Naive thymus-derived CD8-positive, alpha-beta T cell (primary cell): Measurements from ENCODE around the gene C12orf75. TPM values are rescaled to one million over a fixed set of nuclear protein-coding genes. Genes with fewer than 3 reads are reported as not detected.

ENCODE experiments used
- ATAC-seq, 2 donors: fragments of 150-1000 bp; cut with Tn5 transposase in 1 of 2; sonication (Bioruptor Pico), chemical (Tn5 transposase) in 1 of 2; 1 replicate in 1 of 2; 2 replicates in 1 of 2; pipeline ENCODE4 v1.10.0; 2021; ENCODE audit warnings: mild to moderate bottlenecking in 2 of 2, moderate library complexity in 2 of 2
- POLR2A ChIA-PET: fragments of 350-600 bp; sonication (Branson Sonifier 250); formaldehyde crosslinking; loops from one replicate; lab custom pipeline; 2021; ENCODE audit warnings: antibody characterized with exemption; lab: Charles Lee
- DNase-seq, 10 donors: peaks; one replicate each; pipeline versions ENCODE4 v3.0.0 to v3.0.0-alpha.2; 2020 to 2022
- H3K27ac Mint-ChIP-seq, 10 donors: one replicate each; pipeline ENCODE4 v1.8.0; 2020 to 2022; ENCODE audit warnings: mild to moderate bottlenecking in 10 of 10, mixed read lengths in 10 of 10, moderate library complexity in 4 of 10, inconsistent platforms in 1 of 10
- H3K27me3 Mint-ChIP-seq, 5 donors: one replicate each; pipeline ENCODE4 v1.8.0; 2021 to 2022; ENCODE audit warnings: mixed read lengths in 5 of 5
- H3K36me3 Mint-ChIP-seq, 3 donors: one replicate each; pipeline ENCODE4 v1.8.0; 2020 to 2022; ENCODE audit warnings: mixed read lengths in 3 of 3, mild to moderate bottlenecking in 2 of 3, inconsistent platforms in 1 of 3
- H3K4me1 Mint-ChIP-seq, 4 donors: one replicate each; pipeline ENCODE4 v1.8.0; 2021 to 2022; ENCODE audit warnings: mixed read lengths in 4 of 4
- H3K4me3 Mint-ChIP-seq, 10 donors: one replicate each; pipeline ENCODE4 v1.8.0; 2020 to 2022; ENCODE audit warnings: mild to moderate bottlenecking in 10 of 10, mixed read lengths in 10 of 10, moderate library complexity in 6 of 10, inconsistent platforms in 1 of 10
- H3K9me3 Mint-ChIP-seq, 9 donors: one replicate each; pipeline ENCODE4 v1.8.0; 2020 to 2022; ENCODE audit warnings: mixed read lengths in 9 of 9, mild to moderate bottlenecking in 3 of 9, inconsistent platforms in 1 of 9, moderate library complexity in 1 of 9
- polyA plus RNA-seq, 3 donors: library from polyadenylated mRNA; unstranded; fragments of 300-500 nt; fragmentation: Illumina TruSeq; gene quantifications; one replicate each; pipeline ENCODE4 v1.2.3, GENCODE V29; 2021
- total RNA-seq, 8 experiments: library from RNA in 2 of 8; stranded (reverse) in 2 of 8; gene quantifications; one replicate each; pipeline ENCODE4 v1.2.3 and lab custom pipeline; 2021 to 2026

The C12orf75 gene
- total and polyA plus RNA-seq, 5 experiments from 2014 or later = 6.1 to 130 (median 33.8) TPM

- POLR2A ChIA-PET = no interaction called here
- ATAC-seq (no peak), DNase-seq (no peak)
- peaks cover 6 to 24% (median 16%) of the 10 kb centered on the region in 4 donors for H3K4me1 Mint-ChIP-seq
- H3K9me3 Mint-ChIP-seq = no peaks in the 10 kb centered on the region
- no peaks in the 10 kb centered on the region for H3K27me3 Mint-ChIP-seq
- peaks cover 0 to 13% (median 0%) of the 10 kb centered on the region in 3 donors for H3K36me3 Mint-ChIP-seq
- peak overlapping the region in 2 of 10 donors; percentile 7 to 31 for H3K27ac Mint-ChIP-seq
- H3K4me3 Mint-ChIP-seq = no peak overlapping the region
These were observed 29.4 kb downstream of the C12orf75 start for GRCh38 chr12:105359856-105360255.

- H3K4me1 Mint-ChIP-seq = peaks cover 0 to 7% (median 3%) of the 10 kb centered on the region in 4 donors
- no peak for ATAC-seq
- POLR2A ChIA-PET = no interaction called here
- H3K36me3 Mint-ChIP-seq = peaks cover 0 to 20% (median 0%) of the 10 kb centered on the region in 3 donors
- H3K27ac Mint-ChIP-seq = peak overlapping the region in 1 of 10 donors; percentile 29
- H3K4me3 Mint-ChIP-seq = no peak overlapping the region
- no peaks in the 10 kb centered on the region for H3K9me3 Mint-ChIP-seq
- H3K27me3 Mint-ChIP-seq = no peaks in the 10 kb centered on the region
- DNase-seq = no peak
These were observed 33.4 kb downstream of the C12orf75 start for GRCh38 chr12:105363890-105364289.

- H3K4me3 Mint-ChIP-seq = no peak overlapping the region
- no peak overlapping the region for H3K27ac Mint-ChIP-seq
- no peaks in the 10 kb centered on the region for H3K9me3 Mint-ChIP-seq
- DNase-seq = no peak
- H3K4me1 Mint-ChIP-seq = peaks cover 0 to 7% (median 2%) of the 10 kb centered on the region in 4 donors
- H3K27me3 Mint-ChIP-seq = no peaks in the 10 kb centered on the region
- peaks cover 0 to 18% (median 0%) of the 10 kb centered on the region in 3 donors for H3K36me3 Mint-ChIP-seq
- ATAC-seq = no peak
- POLR2A ChIA-PET = no interaction called here
These were observed 34.7 kb downstream of the C12orf75 start for GRCh38 chr12:105365231-105365630.

- Mint-ChIP-seq H3K36me3 (peaks cover 0 to 33% (median 5%) of the 10 kb centered on the region in 3 donors), H3K27ac (peak overlapping the region in 1 of 10 donors; percentile 44), H3K9me3 (no peaks in the 10 kb centered on the region), H3K4me3 (no peak overlapping the region), H3K4me1 (peaks cover 0 to 2% (median under 1%) of the 10 kb centered on the region in 4 donors), H3K27me3 (no peaks in the 10 kb centered on the region)
- ATAC-seq (no peak), DNase-seq (no peak)
- POLR2A ChIA-PET = no interaction called here
These were observed 37.7 kb downstream of the C12orf75 start for GRCh38 chr12:105368047-105368646.

GRCh38 chr12:105369014-105369413, 38.5 kb downstream of the C12orf75 start:
- DNase-seq (no peak), ATAC-seq (no peak)
- Mint-ChIP-seq H3K9me3 (no peaks in the 10 kb centered on the region), H3K4me1 (peaks cover 0 to 2% (median 0%) of the 10 kb centered on the region in 4 donors), H3K4me3 (no peak overlapping the region), H3K27ac (peak overlapping the region in 1 of 10 donors; percentile 53), H3K27me3 (no peaks in the 10 kb centered on the region), H3K36me3 (peaks cover 4 to 39% (median 5%) of the 10 kb centered on the region in 3 donors)
- POLR2A ChIA-PET = no interaction called here

GRCh38 chr12:105374303-105374702, 43.8 kb downstream of the C12orf75 start:
- H3K4me1 Mint-ChIP-seq = no peaks in the 10 kb centered on the region
- H3K9me3 Mint-ChIP-seq = no peaks in the 10 kb centered on the region
- no peak overlapping the region for H3K4me3 Mint-ChIP-seq
- H3K36me3 Mint-ChIP-seq = peaks cover 4 to 26% (median 5%) of the 10 kb centered on the region in 3 donors
- POLR2A ChIA-PET = no interaction called here
- no peak for ATAC-seq
- no peak for DNase-seq
- H3K27ac Mint-ChIP-seq = no peak overlapping the region
- no peaks in the 10 kb centered on the region for H3K27me3 Mint-ChIP-seq

GRCh38 chr12:105377077-105377476, 46.6 kb downstream of the C12orf75 start:
- H3K27ac Mint-ChIP-seq = no peak overlapping the region
- DNase-seq (no peak), ATAC-seq (no peak)
- H3K4me1 Mint-ChIP-seq = no peaks in the 10 kb centered on the region
- no peaks in the 10 kb centered on the region for H3K27me3 Mint-ChIP-seq
- H3K9me3 Mint-ChIP-seq = no peaks in the 10 kb centered on the region
- no peak overlapping the region for H3K4me3 Mint-ChIP-seq
- H3K36me3 Mint-ChIP-seq = peaks cover 4 to 11% (median 5%) of the 10 kb centered on the region in 3 donors
- POLR2A ChIA-PET = no interaction called here

- no peaks in the 10 kb centered on the region for H3K36me3 Mint-ChIP-seq
- POLR2A ChIA-PET = no interaction called here
These were observed 48.4 kb downstream of the C12orf75 start for GRCh38 chr12:105378911-105379310.

GRCh38 chr12:105382771-105383622, 52.5 kb downstream of the C12orf75 start:
- no peaks in the 10 kb centered on the region for H3K36me3 Mint-ChIP-seq
- H3K9me3 Mint-ChIP-seq = no peaks in the 10 kb centered on the region
- POLR2A ChIA-PET = interaction anchor here (1.6 kb wide), 1 partner anchor 147 kb away, joined by 4 read pairs; the partner anchor contains the start of gene APPL2
- DNase-seq (peak in 5 of 10 donors; percentile 26 to 63 (median 58)), ATAC-seq (peak in 1 of 2 donors; percentile 67)
- no peak overlapping the region for H3K4me3 Mint-ChIP-seq
- H3K27ac Mint-ChIP-seq = no peak overlapping the region
- H3K4me1 Mint-ChIP-seq = no peaks in the 10 kb centered on the region
- no peaks in the 10 kb centered on the region for H3K27me3 Mint-ChIP-seq

More at GRCh38 chr12:105378911-105379310, 48.4 kb downstream of the C12orf75 start:
- Mint-ChIP-seq H3K27ac (no peak overlapping the region), H3K4me3 (no peak overlapping the region), H3K4me1 (no peaks in the 10 kb centered on the region), H3K27me3 (no peaks in the 10 kb centered on the region), H3K9me3 (no peaks in the 10 kb centered on the region)
- DNase-seq = no peak
- no peak for ATAC-seq

GRCh38 chr12:105384220-105384619, 53.7 kb downstream of the C12orf75 start:
- Mint-ChIP-seq H3K27ac (no peak overlapping the region), H3K9me3 (no peaks in the 10 kb centered on the region), H3K36me3 (no peaks in the 10 kb centered on the region), H3K4me3 (no peak overlapping the region), H3K4me1 (no peaks in the 10 kb centered on the region), H3K27me3 (no peaks in the 10 kb centered on the region)
- DNase-seq (no peak), ATAC-seq (no peak)
- POLR2A ChIA-PET = interaction anchor here (0.7 to 1.6 kb wide), 2 partner anchors 148 to 1320 kb away, joined by 3 to 4 read pairs; partner anchors contain the start of genes APPL2 and HCFC2

- Mint-ChIP-seq H3K9me3 (no peaks in the 10 kb centered on the region), H3K27me3 (no peaks in the 10 kb centered on the region), H3K27ac (no peak overlapping the region), H3K4me1 (no peaks in the 10 kb centered on the region), H3K36me3 (no peaks in the 10 kb centered on the region), H3K4me3 (no peak overlapping the region)
- DNase-seq (no peak), ATAC-seq (no peak)
- POLR2A ChIA-PET = no interaction called here
These were observed 54.5 kb downstream of the C12orf75 start for GRCh38 chr12:105384916-105385535.

- no peaks in the 10 kb centered on the region for H3K9me3 Mint-ChIP-seq
- peak overlapping the region in 2 of 10 donors; percentile 65 to 76 for H3K27ac Mint-ChIP-seq
- DNase-seq = no peak
- POLR2A ChIA-PET = no interaction called here
- no peak for ATAC-seq
- H3K4me1 Mint-ChIP-seq = peaks cover 0 to 2% (median 0%) of the 10 kb centered on the region in 4 donors
- no peak overlapping the region for H3K4me3 Mint-ChIP-seq
- no peaks in the 10 kb centered on the region for H3K36me3 Mint-ChIP-seq
- no peaks in the 10 kb centered on the region for H3K27me3 Mint-ChIP-seq
These were observed 55.9 kb downstream of the C12orf75 start for GRCh38 chr12:105386431-105386830.
